ENCODE data around the gene ANO2. TPM values are rescaled to one million over a fixed set of nuclear protein-coding genes. Genes with fewer than 3 reads are reported as not detected.

The ANO2 gene
- total RNA-seq, 2 experiments from 2014 or later: not detected

- peaks cover 37% of the 10 kb centered on the region for H3K27me3 Mint-ChIP-seq
- no peak overlapping the region for H3K4me3 Mint-ChIP-seq
- no peaks in the 10 kb centered on the region for H3K36me3 Mint-ChIP-seq
- no peaks in the 10 kb centered on the region for H3K4me1 Mint-ChIP-seq
- CTCF ChIA-PET: no interaction called here
- H3K9me3 Mint-ChIP-seq (ENCODE audit: low read depth): no peaks in the 10 kb centered on the region
- ATAC-seq: no peak
- no peak overlapping the region for H3K27ac Mint-ChIP-seq
- no peak for DNase-seq
Measured at GRCh38 chr12:5953835-5954586, 9.0 kb upstream of the ANO2 start.

DNA sequence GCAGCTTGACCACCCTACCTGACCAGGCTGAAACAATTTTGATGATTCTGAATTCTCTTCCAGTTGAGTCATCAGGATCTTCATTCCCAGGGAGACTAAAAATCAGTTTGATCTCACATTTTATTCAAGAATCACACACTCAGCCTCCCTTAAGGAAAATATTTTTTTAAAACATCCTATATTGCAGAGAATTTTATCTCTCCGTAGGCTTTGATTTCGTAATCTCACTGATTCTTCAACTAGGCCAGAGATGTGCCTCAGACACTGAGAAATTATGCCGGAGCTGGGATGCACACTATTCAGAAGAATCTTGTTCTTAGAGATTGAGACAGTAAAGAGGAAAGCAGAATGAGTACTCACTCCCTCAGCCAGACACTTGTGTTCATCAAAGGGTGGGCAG lies 7.0 kb upstream of the ANO2 start:
- ATAC-seq (no peak), DNase-seq (no peak)
- Mint-ChIP-seq H3K27me3 (peaks cover 48% of the 10 kb centered on the region), H3K9me3 (ENCODE audit: low read depth) (no peaks in the 10 kb centered on the region), H3K36me3 (no peaks in the 10 kb centered on the region), H3K27ac (no peak overlapping the region), H3K4me1 (no peaks in the 10 kb centered on the region), H3K4me3 (no peak overlapping the region)
- CTCF ChIA-PET: interaction anchor here (0.8 kb wide), 1 partner anchor 36 kb away, joined by 3 read pairs; no protein-coding TSS in a partner anchor

- Mint-ChIP-seq H3K4me3 (no peak overlapping the region), H3K4me1 (peaks cover 2% of the 10 kb centered on the region), H3K27ac (no peak overlapping the region), H3K36me3 (no peaks in the 10 kb centered on the region), H3K27me3 (peaks cover 64% of the 10 kb centered on the region), H3K9me3 (ENCODE audit: low read depth) (no peaks in the 10 kb centered on the region)
- ATAC-seq: no peak
- CTCF ChIA-PET: no interaction called here
- no peak for DNase-seq
Measured at GRCh38 chr12:5948696-5949095, 3.6 kb upstream of the ANO2 start.

DNA sequence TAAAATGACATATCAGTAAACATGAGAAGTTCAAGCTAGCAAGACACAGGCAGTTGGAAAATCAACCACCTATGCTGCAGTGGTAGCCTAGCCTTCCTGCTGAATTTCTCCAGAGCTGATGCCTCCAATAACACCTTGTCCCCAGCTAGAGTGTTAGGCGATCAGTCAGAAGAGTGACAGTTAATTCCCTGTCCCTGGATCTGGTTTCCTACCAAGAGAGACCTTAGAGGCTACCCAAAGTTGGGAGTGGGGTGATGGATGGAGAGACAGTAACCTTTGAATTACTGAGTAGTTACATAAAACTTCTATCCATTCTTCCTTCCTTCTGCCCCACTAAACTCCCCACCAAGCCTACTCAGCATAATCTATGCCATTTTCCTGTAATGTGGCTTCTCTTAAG lies 1.9 kb upstream of the ANO2 start:
- Mint-ChIP-seq H3K4me3 (no peak overlapping the region), H3K27ac (no peak overlapping the region), H3K4me1 (peaks cover 2% of the 10 kb centered on the region), H3K36me3 (no peaks in the 10 kb centered on the region), H3K27me3 (peaks cover 79% of the 10 kb centered on the region), H3K9me3 (ENCODE audit: low read depth) (no peaks in the 10 kb centered on the region)
- CTCF ChIA-PET: no interaction called here
- no peak for ATAC-seq
- DNase-seq: no peak

GRCh38 chr12:5946388-5946787 lies 1.3 kb upstream of the ANO2 start:
- CTCF ChIA-PET: no interaction called here
- no peak for ATAC-seq
- Mint-ChIP-seq H3K27ac (no peak overlapping the region), H3K4me3 (no peak overlapping the region), H3K9me3 (ENCODE audit: low read depth) (no peaks in the 10 kb centered on the region), H3K27me3 (peaks cover 77% of the 10 kb centered on the region), H3K36me3 (no peaks in the 10 kb centered on the region), H3K4me1 (peaks cover 2% of the 10 kb centered on the region)
- no peak for DNase-seq

- no peaks in the 10 kb centered on the region for H3K36me3 Mint-ChIP-seq
- no peak overlapping the region for H3K27ac Mint-ChIP-seq
- no peak overlapping the region for H3K4me3 Mint-ChIP-seq
- DNase-seq (no peak), ATAC-seq (no peak)
- peaks cover 2% of the 10 kb centered on the region for H3K4me1 Mint-ChIP-seq
- H3K9me3 Mint-ChIP-seq (ENCODE audit: low read depth): no peaks in the 10 kb centered on the region
- CTCF ChIA-PET: no interaction called here
- peaks cover 75% of the 10 kb centered on the region for H3K27me3 Mint-ChIP-seq
Measured at GRCh38 chr12:5944688-5945070, 380 bp downstream of the ANO2 start.

GRCh38 chr12:5944053-5944452 lies 1.0 kb downstream of the ANO2 start:
- no peak for ATAC-seq
- H3K36me3 Mint-ChIP-seq: no peaks in the 10 kb centered on the region
- H3K4me3 Mint-ChIP-seq: no peak overlapping the region
- H3K27me3 Mint-ChIP-seq: peaks cover 70% of the 10 kb centered on the region
- CTCF ChIA-PET: no interaction called here
- H3K27ac Mint-ChIP-seq: no peak overlapping the region
- peaks cover 2% of the 10 kb centered on the region for H3K4me1 Mint-ChIP-seq
- no peaks in the 10 kb centered on the region for H3K9me3 Mint-ChIP-seq (ENCODE audit: low read depth)
- DNase-seq: no peak

DNA sequence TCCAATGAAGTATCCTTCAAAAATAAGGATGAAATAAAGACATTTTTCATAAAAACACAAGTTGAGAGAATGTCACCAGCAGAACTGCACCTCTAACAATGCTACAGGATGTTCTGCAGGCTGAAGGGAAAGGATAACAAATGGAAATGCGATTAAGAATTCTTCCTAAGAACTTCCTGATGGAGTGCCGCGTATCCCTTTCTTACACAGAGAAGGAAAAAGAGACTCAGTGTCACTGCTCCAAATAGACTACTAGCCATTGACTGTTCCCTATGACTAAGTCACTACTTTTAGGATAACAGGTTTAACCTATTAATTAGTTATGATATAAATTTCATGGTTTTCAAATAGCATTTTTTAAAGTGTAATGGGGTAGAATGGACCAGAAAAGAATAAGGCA lies 3.2 kb downstream of the ANO2 start:
- H3K27me3 Mint-ChIP-seq: peaks cover 60% of the 10 kb centered on the region
- H3K4me1 Mint-ChIP-seq: peaks cover 2% of the 10 kb centered on the region
- ATAC-seq (no peak), DNase-seq (no peak)
- no peak overlapping the region for H3K4me3 Mint-ChIP-seq
- H3K27ac Mint-ChIP-seq: no peak overlapping the region
- H3K9me3 Mint-ChIP-seq (ENCODE audit: low read depth): no peaks in the 10 kb centered on the region
- CTCF ChIA-PET: no interaction called here
- no peaks in the 10 kb centered on the region for H3K36me3 Mint-ChIP-seq

- H3K4me1 Mint-ChIP-seq: no peaks in the 10 kb centered on the region
- DNase-seq (no peak), ATAC-seq (no peak)
- H3K36me3 Mint-ChIP-seq: no peaks in the 10 kb centered on the region
- H3K27me3 Mint-ChIP-seq: no peaks in the 10 kb centered on the region
- no peak overlapping the region for H3K27ac Mint-ChIP-seq
- CTCF ChIA-PET: no interaction called here
- H3K9me3 Mint-ChIP-seq (ENCODE audit: low read depth): peaks cover 6% of the 10 kb centered on the region
- no peak overlapping the region for H3K4me3 Mint-ChIP-seq
Measured at GRCh38 chr12:5927732-5928516, 17.1 kb downstream of the ANO2 start.

DNA sequence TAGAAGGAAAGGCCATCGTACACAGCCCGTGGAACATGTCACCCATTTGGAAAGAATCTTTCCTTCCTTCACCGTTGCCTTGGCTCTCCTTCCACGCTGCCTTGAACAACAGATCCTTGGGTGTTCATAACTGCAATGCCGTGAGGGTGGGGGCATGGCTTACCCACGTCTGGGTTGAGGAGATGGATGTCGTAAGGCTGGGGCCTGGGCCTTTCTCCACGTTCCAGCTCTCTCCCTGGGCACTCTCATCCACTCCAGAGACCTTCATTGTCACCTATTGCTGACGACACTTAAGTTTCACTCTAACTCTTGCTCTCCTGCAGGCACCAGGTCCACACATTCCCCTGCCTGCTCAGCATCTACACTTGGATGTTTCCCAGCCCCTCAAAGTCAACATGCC lies 19.4 kb downstream of the ANO2 start:
- Mint-ChIP-seq H3K27me3 (no peaks in the 10 kb centered on the region), H3K27ac (no peak overlapping the region), H3K36me3 (no peaks in the 10 kb centered on the region), H3K4me3 (no peak overlapping the region), H3K4me1 (no peaks in the 10 kb centered on the region), H3K9me3 (ENCODE audit: low read depth) (peaks cover under 1% of the 10 kb centered on the region)
- DNase-seq: no peak
- ATAC-seq: no peak
- CTCF ChIA-PET: no interaction called here

DNA sequence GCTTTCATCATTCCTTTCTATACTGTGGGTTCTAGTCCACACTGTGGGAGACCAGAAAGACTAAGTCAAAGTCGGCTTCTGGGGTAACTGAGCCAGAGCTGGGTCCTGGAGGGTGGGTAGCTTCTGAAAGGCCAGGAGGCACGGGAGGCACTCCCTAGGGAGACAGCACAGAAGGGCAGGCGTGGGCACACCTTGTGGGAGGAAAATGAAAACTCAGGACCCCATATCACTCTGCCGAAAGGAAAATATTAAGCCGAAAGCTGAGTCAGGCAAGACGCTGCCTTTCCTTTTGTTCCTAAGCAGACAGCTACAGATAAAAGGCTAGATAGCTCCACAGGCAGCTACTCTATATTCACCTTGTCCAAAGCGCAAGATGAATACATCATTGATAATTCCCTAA lies 20.7 kb downstream of the ANO2 start:
- H3K27me3 Mint-ChIP-seq: no peaks in the 10 kb centered on the region
- H3K4me3 Mint-ChIP-seq: no peak overlapping the region
- no peak for ATAC-seq
- no peak overlapping the region for H3K27ac Mint-ChIP-seq
- DNase-seq: no peak
- H3K9me3 Mint-ChIP-seq (ENCODE audit: low read depth): no peaks in the 10 kb centered on the region
- H3K4me1 Mint-ChIP-seq: no peaks in the 10 kb centered on the region
- no peaks in the 10 kb centered on the region for H3K36me3 Mint-ChIP-seq
- CTCF ChIA-PET: no interaction called here

- DNase-seq (no peak), ATAC-seq (no peak)
- H3K27ac Mint-ChIP-seq: no peak overlapping the region
- no peaks in the 10 kb centered on the region for H3K9me3 Mint-ChIP-seq (ENCODE audit: low read depth)
- H3K27me3 Mint-ChIP-seq: no peaks in the 10 kb centered on the region
- no peak overlapping the region for H3K4me3 Mint-ChIP-seq
- H3K4me1 Mint-ChIP-seq: no peaks in the 10 kb centered on the region
- no peaks in the 10 kb centered on the region for H3K36me3 Mint-ChIP-seq
- CTCF ChIA-PET: no interaction called here
Measured at GRCh38 chr12:5923751-5924150, 21.3 kb downstream of the ANO2 start.

GRCh38 chr12:5923043-5923605 lies 21.9 kb downstream of the ANO2 start:
- DNase-seq: no peak
- H3K4me1 Mint-ChIP-seq: no peaks in the 10 kb centered on the region
- H3K27me3 Mint-ChIP-seq: no peaks in the 10 kb centered on the region
- H3K36me3 Mint-ChIP-seq: no peaks in the 10 kb centered on the region
- no peak for ATAC-seq
- CTCF ChIA-PET: no interaction called here
- H3K4me3 Mint-ChIP-seq: no peak overlapping the region
- H3K27ac Mint-ChIP-seq: no peak overlapping the region
- no peaks in the 10 kb centered on the region for H3K9me3 Mint-ChIP-seq (ENCODE audit: low read depth)

All from activated CD8-positive, alpha-beta memory T cell treated with anti-CD3 and anti-CD28 coated beads, Interleukin-2, amount 10 ng/mL, durations not matched to agents 7 days and 5 days (primary cell).